Large intestine (tissue), 12 donors: ENCODE data around the gene CCDC71L. TPM values are rescaled to one million over a fixed set of nuclear protein-coding genes. Genes with fewer than 3 reads are reported as not detected.
A peak's percentile ranks its signal among the peaks of the same experiment; 100 is the strongest.
"Not testable (repeated sequence)": the region's sequence is repeated elsewhere in the genome, so short reads cannot be mapped to it uniquely, and the experiment has no call there.

Experiments
- DNase-seq, 2 donors: peaks; one replicate each; pipeline versions ENCODE4 v3.0.0 to v3.0.0-alpha.2; 2013
- H3K27ac ChIP-seq: one replicate; pipeline ENCODE4 v1.5.1; 2013; ENCODE audit warnings: low read length
- H3K27me3 ChIP-seq: 2 replicates; pipeline ENCODE4 v1.6.1; 2013; ENCODE audit warnings: low read length; ENCODE audit not compliant: control insufficient read depth, insufficient read depth
- H3K36me3 ChIP-seq: 2 replicates; pipeline ENCODE4 v1.6.1; 2013; ENCODE audit warnings: low read length; ENCODE audit not compliant: control insufficient read depth, insufficient read depth
- H3K4me1 ChIP-seq: one replicate; pipeline ENCODE4 v1.6.1; 2013; ENCODE audit warnings: low read length; ENCODE audit not compliant: control insufficient read depth, insufficient read depth
- H3K4me3 ChIP-seq: one replicate; pipeline ENCODE4 v1.5.1; 2013; ENCODE audit warnings: low read length
- H3K9me3 ChIP-seq: one replicate; pipeline ENCODE4 v1.6.1; 2013; ENCODE audit warnings: mild to moderate bottlenecking, low read depth, low read length, moderate library complexity; ENCODE audit not compliant: control insufficient read depth
- WGBS: methylation state at CpG from one replicate; pipeline ENCODE4 v1.1.5; 2013; ENCODE audit warnings: low lambda C conversion rate; ENCODE audit not compliant: insufficient coverage; 5-methylcytosine and 5-hydroxymethylcytosine counted together
- long read RNA-seq, 11 donors: transcript quantifications; one replicate each; lab custom pipeline, GENCODE V29; 2026
- polyA plus RNA-seq: library from polyadenylated mRNA; unstranded; fragments of 120-200 nt; gene quantifications from one replicate; pipeline ENCODE4 v1.2.1, GENCODE V29; 2013

CCDC71L gene
- 11.5 TPM for polyA plus RNA-seq
- long read RNA-seq, donor 1, full-length matches to known transcripts, result 11 of 11 reads
- long read RNA-seq, donor 1, partial matches to known transcripts, result 0 of 11 reads
- long read RNA-seq, donor 1, other reads (novel, unspliced or antisense), result 0 of 11 reads
- long read RNA-seq, donor 2, full-length matches to known transcripts, result 17 of 17 reads
- long read RNA-seq, donor 2, partial matches to known transcripts, result 0 of 17 reads
- long read RNA-seq, donor 2, other reads (novel, unspliced or antisense), result 0 of 17 reads
- long read RNA-seq, donor 3, full-length matches to known transcripts, result 42 of 42 reads
- long read RNA-seq, donor 3, partial matches to known transcripts, result 0 of 42 reads
- long read RNA-seq, donor 3, other reads (novel, unspliced or antisense), result 0 of 42 reads
- long read RNA-seq, donor 4, full-length matches to known transcripts, result 4 of 4 reads
- long read RNA-seq, donor 4, partial matches to known transcripts, result 0 of 4 reads
- long read RNA-seq, donor 4, other reads (novel, unspliced or antisense), result 0 of 4 reads
- long read RNA-seq, donor 5, full-length matches to known transcripts, result 12 of 12 reads
- long read RNA-seq, donor 5, partial matches to known transcripts, result 0 of 12 reads
- long read RNA-seq, donor 5, other reads (novel, unspliced or antisense), result 0 of 12 reads
- long read RNA-seq, donor 6, full-length matches to known transcripts, result 16 of 16 reads
- long read RNA-seq, donor 6, partial matches to known transcripts, result 0 of 16 reads
- long read RNA-seq, donor 6, other reads (novel, unspliced or antisense), result 0 of 16 reads
- long read RNA-seq, donor 7, full-length matches to known transcripts, result 14 of 14 reads
- long read RNA-seq, donor 7, partial matches to known transcripts, result 0 of 14 reads
- long read RNA-seq, donor 7, other reads (novel, unspliced or antisense), result 0 of 14 reads
- long read RNA-seq, donor 8, full-length matches to known transcripts, result 10 of 10 reads
- long read RNA-seq, donor 8, partial matches to known transcripts, result 0 of 10 reads
- long read RNA-seq, donor 8, other reads (novel, unspliced or antisense), result 0 of 10 reads
- long read RNA-seq, donor 9, full-length matches to known transcripts, result 9 of 9 reads
- long read RNA-seq, donor 9, partial matches to known transcripts, result 0 of 9 reads
- long read RNA-seq, donor 9, other reads (novel, unspliced or antisense), result 0 of 9 reads
- long read RNA-seq, donor 10, full-length matches to known transcripts, result 12 of 12 reads
- long read RNA-seq, donor 10, partial matches to known transcripts, result 0 of 12 reads
- long read RNA-seq, donor 10, other reads (novel, unspliced or antisense), result 0 of 12 reads
- long read RNA-seq, donor 11, full-length matches to known transcripts, result 10 of 10 reads
- long read RNA-seq, donor 11, partial matches to known transcripts, result 0 of 10 reads
- long read RNA-seq, donor 11, other reads (novel, unspliced or antisense), result 0 of 10 reads

DNA sequence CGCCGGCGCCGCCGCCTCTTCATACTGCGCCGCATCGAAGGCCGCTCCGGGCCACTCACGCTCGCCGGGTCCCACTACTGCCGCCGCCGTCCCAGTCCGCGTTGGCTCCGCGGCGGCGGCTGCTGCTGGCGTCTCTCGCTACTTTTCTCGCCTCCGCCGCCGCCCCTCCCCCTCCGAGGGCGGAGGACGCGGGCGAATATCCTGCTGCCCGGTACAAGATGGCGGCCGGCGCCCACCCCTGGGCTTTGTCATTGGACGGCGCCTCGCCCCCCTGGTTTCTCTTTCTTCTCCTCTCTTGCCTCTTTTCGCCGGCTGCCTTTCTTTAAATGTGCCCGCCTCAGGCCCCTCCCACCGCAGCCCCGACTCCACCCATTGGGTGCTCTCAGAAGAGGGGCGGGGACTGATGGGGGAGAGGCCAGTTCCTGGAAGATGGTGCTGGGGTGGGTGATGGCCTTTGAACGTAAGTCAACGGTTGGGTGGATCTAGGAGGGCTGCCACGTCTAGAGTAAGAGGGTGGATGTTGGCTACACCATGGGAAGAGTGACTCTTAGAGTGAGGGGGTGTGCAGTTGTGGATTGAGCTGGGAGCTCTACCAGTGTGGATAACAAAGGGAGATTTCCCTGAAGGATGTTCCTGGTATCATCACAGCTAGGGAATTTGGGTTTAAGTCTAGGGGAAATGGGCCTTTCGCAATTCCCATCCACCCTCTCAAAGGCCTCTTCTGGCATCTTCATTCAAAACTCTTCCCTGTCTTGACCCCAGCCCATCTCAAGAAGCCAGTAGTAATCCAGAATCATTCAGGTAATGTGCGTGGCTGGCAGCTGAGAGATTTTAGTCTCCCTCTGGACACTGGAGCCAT lies at the start of gene CCDC71L:
Gene CCDC71L, minus strand, starts transcription at position 297 of the 859 bp plus-strand sequence. Its CDS starts 262 bp downstream, at position 35.
- Histone ChIP-seq H3K27me3 (no peaks in the 10 kb centered on the region), H3K27ac (peak within 1 kb of the TSS; percentile 87), H3K36me3 (no peaks in the 10 kb centered on the region), H3K4me1 (peaks cover 8% of the 10 kb centered on the region), H3K9me3 (no peaks in the 10 kb centered on the region), H3K4me3 (peak within 1 kb of the TSS; percentile 93)
- WGBS, result 100% methylated on average over 1 of the region's 51 CpGs
- peak; percentile 86 to 94 for DNase-seq

DNA sequence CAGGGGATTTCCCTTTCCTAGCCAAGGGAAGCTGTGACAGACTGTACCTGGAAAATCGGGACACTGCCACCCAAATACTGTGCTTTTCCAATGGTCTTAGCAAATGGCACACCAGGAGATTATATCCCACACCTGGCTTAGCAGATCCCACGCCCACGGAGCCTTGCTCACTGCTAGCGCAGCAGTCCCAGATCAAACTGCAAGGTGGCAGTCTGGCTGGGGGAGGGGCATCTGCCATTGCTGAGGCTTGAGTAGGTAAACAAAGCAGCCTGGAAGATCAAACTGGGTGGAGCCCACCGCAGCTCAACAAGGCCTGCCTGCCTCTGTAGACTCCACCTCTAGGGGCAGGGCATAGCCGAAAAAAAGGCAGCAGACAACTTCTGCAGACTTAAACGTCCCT lies 48.6 kb upstream of the CCDC71L start:
- not testable (repeated sequence) for H3K9me3 ChIP-seq, H3K4me1 ChIP-seq, H3K27me3 ChIP-seq, H3K4me3 ChIP-seq, H3K27ac ChIP-seq, DNase-seq, H3K36me3 ChIP-seq
- no CpG with 5 or more reads among the region's 7 CpGs for WGBS

DNA sequence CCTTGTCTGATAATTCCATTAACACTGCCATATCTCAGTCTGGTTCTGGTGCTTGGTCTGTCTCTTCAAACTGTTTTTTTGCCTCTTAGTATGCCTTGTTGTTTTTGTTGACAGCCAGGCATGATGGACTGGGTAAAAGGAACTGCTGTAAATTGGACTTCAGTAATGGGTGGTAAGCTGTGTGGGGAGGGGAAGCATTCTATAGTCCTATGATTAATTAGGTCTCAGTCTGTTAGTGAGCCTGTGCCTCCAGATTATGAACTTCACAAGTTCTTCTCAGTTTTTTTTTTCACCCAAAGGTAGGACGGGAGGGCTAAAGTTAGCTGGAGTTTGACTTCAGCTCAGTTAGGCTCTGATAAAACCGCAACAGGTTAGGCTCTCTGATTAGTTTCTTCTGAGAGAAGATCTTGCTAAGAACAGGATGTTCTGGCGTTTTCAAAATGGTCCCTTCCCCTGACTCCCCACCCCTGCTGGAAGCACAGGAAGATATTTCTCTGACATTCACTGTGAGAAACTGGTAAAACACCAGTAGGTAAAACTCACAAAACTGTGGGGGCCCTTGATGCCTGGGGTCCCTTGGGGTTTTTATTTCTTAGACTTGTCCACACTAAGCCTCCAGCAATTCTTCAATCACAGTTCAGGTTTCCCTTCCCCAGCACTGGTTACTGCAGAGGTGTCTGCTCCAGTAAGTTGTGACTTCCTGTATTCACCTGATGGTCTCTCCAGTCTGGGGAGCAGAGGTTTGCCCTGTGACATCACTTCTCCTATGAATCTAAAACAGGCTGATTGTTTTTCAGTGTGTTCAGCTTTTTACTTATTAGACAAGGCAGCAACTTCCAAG lies 43.3 kb upstream of the CCDC71L start:
- H3K27ac ChIP-seq, result no peak overlapping the region
- H3K36me3 ChIP-seq, result no peaks in the 10 kb centered on the region
- no peak for DNase-seq
- no peak overlapping the region for H3K4me3 ChIP-seq
- peaks cover 4% of the 10 kb centered on the region for H3K27me3 ChIP-seq
- H3K9me3 ChIP-seq, result no peaks in the 10 kb centered on the region
- WGBS, result no CpG with 5 or more reads among the region's 3 CpGs
- H3K4me1 ChIP-seq, result no peaks in the 10 kb centered on the region

DNA sequence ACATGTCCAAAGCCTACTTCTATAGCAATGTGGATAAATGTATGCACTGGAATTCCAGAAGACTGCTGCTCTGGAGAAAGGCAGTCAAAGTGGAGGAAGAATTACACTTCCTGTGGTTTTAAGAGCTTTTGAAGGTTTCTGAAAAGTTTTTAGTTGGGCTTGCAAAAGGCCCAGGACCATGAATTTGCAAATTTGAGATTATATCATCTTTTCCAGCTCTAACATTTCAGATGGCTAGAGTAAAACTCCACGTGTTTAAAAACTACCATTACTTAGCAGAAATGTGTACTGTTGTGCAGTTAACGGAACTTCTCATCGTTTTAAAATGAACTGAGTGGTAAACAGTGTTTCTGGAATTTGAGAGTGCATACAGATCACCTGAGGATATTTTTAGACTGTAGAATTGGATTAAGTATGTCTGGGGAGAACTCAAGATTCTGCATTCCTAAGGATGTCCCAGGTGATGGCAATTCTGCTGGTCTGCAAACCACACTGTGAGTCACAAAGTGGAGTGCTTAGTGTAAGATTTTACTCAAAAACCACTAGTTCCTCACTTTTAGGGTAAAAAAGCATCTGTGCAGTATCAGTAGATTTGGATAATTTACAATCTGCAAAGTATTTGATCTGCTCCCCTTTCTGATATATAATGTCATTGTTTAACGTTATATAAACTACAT lies 32.9 kb upstream of the CCDC71L start:
- Histone ChIP-seq H3K4me1 (no peaks in the 10 kb centered on the region), H3K27ac (no peak overlapping the region), H3K9me3 (no peaks in the 10 kb centered on the region), H3K4me3 (no peak overlapping the region), H3K36me3 (no peaks in the 10 kb centered on the region), H3K27me3 (no peaks in the 10 kb centered on the region)
- whole genome bisulfite sequencing, result 100% methylated on average over 1 of the region's 4 CpGs
- no peak for DNase-seq

DNA sequence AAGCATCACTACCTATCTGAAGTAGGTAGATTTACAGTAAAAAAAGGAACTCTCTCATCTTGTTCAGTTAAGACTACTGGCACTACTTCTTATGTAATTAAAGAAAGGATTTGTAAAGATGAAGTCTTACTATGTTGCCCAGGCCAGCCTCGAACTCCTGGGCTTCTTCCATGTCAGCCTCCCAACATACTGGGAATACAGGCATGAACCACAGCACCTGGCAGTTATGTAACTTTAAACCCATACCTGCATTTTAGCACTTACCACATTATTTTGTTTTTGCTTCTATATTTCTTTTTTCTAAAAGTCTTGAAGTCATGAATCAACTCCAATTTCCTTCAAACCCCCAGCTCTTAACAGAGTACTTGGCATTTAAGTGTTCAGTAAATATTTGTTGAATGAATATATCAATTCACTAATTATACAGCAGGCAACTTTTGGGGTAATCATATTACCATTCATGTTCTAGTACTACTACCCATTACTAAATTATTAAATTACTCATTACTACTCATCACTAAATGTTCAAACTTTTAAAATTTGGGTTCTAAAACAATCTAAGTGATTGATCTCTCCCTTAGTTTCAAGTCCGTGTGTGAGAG lies 31.6 kb upstream of the CCDC71L start:
- Histone ChIP-seq H3K9me3 (no peaks in the 10 kb centered on the region), H3K27me3 (no peaks in the 10 kb centered on the region), H3K27ac (no peak overlapping the region), H3K4me1 (no peaks in the 10 kb centered on the region), H3K4me3 (no peak overlapping the region), H3K36me3 (no peaks in the 10 kb centered on the region)
- no peak for DNase-seq
- WGBS, result 61% methylated on average over 2 of the region's 2 CpGs

DNA sequence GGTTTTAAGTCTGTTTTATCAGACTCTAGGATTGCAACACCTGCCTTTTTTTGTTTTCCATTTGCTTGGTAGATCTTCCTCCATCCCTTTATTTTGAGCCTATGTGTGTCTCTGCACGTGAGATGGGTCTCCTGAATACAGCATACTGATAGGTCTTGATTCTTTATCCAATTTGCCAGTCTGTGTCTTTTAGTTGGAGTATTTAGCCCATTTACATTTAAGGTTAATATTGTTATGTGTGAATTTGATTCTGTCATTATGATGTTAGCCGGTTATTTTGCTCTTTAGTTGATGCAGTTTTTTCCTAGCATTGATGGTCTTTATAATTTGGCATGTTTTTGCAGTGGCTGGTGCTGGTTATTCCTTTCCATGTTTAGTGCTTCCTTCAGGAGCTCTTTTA lies 27.2 kb upstream of the CCDC71L start:
- not testable (repeated sequence) for H3K9me3 ChIP-seq, H3K27me3 ChIP-seq, H3K4me1 ChIP-seq, H3K36me3 ChIP-seq, DNase-seq, H3K27ac ChIP-seq, H3K4me3 ChIP-seq
- no CpG with 5 or more reads among the region's 2 CpGs for WGBS

DNA sequence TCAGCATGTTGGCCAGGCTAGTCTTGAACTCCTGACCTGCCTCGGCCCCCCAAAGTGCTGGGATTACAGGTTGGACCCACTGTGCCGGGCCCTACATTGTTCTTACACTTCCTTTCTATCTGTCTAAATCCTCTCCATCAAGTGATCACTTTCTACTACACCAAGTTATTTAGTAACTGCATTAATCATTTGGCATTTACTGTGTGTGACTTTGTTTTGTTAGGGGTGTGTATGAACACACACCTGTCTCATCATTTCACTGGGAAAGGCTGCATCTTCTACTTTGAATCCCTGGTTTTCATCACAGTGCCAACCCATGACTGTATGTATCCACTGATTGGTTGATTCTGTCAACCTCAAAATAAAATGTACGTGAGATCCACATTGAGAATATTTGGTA lies 23.0 kb upstream of the CCDC71L start:
- Histone ChIP-seq H3K4me3 (no peak overlapping the region), H3K27ac (no peak overlapping the region), H3K27me3 (no peaks in the 10 kb centered on the region), H3K4me1 (no peaks in the 10 kb centered on the region), H3K36me3 (no peaks in the 10 kb centered on the region), H3K9me3 (no peaks in the 10 kb centered on the region)
- DNase-seq, result no peak
- WGBS, result 100% methylated on average over 1 of the region's 3 CpGs

DNA sequence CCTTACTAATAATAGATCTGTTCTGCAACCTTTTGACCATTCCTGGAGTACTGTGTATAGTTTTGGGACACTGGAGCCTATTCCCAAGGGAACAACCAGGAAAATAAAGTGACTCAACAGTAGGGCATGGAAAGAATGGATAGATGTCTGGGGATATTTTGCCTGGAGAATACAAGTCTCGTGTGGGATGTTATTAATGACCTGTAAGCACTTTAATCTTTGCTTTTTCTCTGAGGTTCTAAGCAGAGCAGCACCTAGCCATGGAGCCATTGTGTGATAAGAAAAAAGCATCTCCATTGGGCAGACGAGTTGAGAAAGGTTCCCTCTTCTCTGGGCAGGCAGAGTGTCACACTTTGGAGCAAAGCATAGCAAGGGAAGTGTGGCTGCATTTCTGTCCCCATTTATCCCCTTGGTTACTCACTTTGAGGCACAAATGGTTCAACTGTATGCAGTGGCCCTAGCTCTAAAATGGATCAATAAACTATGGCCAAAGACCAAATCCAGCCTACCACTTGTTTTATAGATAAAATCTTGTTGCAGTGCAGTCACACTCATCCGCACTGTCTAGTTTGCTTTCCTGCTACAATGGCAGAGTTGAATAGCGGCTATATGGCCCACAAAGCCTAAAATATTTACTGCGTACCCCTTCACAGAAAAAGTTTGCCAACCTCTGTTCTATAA lies 21.0 kb upstream of the CCDC71L start:
- Histone ChIP-seq H3K4me3 (no peak overlapping the region), H3K36me3 (no peaks in the 10 kb centered on the region), H3K9me3 (no peaks in the 10 kb centered on the region), H3K4me1 (no peaks in the 10 kb centered on the region), H3K27me3 (no peaks in the 10 kb centered on the region), H3K27ac (no peak overlapping the region)
- 80% methylated on average over 1 of the region's 5 CpGs for WGBS
- DNase-seq, result no peak
